HG03457 (cell line): Measurements from ENCODE around the gene FOXE3.

Experiments
- ATAC-seq: cut with Tn5 transposase; IDR thresholded peaks from one replicate; pipeline ENCODE4 v1.9.1; 2021; ENCODE audit warnings: moderate number of reproducible peaks; ENCODE audit not compliant: unreplicated experiment

The FOXE3 gene

DNA sequence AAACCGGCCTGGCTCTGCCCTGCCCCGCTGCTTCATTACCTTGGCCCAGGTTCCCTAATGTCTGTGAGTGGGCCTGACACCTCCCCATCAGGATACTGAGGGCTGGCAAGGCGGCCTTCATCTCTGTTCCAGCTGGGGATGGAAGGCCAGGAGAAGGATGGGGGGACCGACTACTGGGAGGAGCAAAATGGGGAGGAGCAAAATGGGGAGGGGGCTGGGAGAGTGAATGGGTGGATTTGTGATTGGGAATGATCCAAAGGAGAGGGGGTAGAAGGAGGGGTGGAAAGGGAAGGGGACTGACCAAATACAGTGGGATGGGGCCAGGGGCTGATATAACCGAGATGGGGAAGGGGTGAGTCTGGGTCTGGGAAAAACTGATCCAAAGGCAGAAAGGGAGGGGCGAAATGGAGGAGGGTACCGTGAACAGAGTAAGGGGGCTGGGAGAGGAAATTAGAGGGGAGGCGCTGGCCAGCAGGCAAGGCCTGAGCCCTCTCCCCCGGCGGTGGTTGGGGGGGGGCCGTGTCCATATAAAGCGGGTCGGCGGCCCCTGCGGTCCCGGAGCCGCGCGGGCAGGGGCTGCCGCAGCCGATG lies at the start of gene FOXE3:
TSS of gene FOXE3 (plus strand) at position 558 of the 591 bp plus-strand sequence. CDS start at position 589, 31 bp downstream.
- no peak for ATAC-seq

- no peak for ATAC-seq
Observed at GRCh38 chr1:47367651-47368050, 48.4 kb upstream of the FOXE3 start.

DNA sequence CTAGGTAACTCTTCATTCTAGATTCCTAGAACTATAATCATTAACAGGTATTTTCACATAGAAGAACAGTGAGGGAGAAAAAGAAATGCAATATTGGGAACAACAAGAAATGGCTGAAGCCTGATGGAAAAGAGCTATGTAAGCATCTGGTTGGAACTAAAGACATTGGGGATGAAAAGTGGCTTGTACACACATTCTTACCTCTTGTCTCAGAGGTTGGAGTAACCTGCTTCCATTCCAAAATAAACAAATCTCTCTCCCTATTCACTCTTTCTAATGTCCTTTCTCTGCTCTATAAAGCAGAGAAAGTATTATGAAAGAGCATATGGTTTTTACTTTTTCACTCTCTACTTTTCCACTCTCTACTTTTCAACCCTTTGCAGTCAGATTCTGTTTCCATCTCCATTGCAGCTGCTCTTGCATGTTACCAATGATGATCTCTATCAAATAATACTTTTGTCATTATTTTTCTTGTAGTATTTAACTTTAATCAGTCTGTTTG lies 45.0 kb upstream of the FOXE3 start:
- no peak for ATAC-seq

DNA sequence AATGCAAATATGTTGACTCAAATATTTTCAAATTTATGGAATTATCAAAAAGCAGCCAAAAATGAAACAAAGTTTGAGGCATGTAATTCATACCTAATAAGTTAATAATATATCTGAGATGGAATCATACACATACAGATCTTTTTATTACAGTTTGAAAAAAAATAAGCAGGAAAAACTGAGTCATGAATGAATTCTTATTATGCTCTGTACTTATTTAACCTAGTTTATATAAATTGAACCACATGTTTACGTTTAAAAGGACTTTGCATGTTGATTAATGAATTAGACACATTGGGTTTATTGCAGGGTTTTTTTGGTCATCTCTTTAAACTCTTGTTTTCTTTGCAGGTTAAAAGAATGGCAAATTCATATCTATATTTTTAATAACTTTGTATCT lies 41.6 kb upstream of the FOXE3 start:
- ATAC-seq: no peak

- ATAC-seq: no peak
Observed at GRCh38 chr1:47378147-47378546, 37.9 kb upstream of the FOXE3 start.

DNA sequence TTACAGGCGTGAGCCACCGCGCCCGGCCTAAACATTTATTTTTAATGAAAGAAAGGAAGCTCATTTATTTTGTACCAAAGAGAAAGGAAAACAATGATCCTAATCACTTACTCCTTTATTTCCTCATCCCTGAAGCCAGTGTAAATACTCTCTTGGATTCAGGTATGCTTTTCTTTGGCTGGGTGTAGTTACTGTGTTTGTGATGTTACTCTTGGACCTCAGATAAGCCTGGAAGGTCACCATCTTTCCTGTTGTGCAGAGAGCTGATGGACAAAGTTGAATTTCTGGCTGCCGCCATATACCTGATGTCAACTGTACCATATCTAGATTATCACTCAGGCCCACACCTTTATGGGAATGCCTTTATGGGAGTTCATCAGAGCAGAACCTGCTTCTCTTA lies 35.4 kb upstream of the FOXE3 start:
- no peak for ATAC-seq

- ATAC-seq: no peak
Observed at GRCh38 chr1:47382399-47382983, 33.6 kb upstream of the FOXE3 start.

GRCh38 chr1:47384083-47384482 lies 32.0 kb upstream of the FOXE3 start:
- no peak for ATAC-seq

- no peak for ATAC-seq
Observed at GRCh38 chr1:47385020-47385419, 31.1 kb upstream of the FOXE3 start.

DNA sequence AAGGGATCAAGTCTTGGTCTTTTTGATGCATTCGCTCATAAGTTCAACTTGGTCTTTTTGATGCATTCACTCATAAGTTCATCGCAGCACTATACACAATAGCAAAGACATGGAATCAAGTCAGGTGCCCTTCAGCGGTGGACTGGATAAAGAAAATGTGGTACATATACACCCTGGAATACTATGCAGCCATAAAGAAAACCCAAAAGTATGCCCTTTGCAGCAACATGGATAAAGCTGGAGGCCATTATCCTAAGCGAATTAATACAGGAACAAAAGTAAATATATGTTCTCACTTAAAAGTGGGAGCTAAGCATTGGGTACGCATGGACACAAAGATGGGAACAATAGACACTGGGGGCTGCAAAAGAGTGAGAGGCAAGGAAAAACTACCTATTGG lies 29.8 kb upstream of the FOXE3 start:
- ATAC-seq: no peak

GRCh38 chr1:47388030-47388890 lies 27.8 kb upstream of the FOXE3 start:
- no peak for ATAC-seq

DNA sequence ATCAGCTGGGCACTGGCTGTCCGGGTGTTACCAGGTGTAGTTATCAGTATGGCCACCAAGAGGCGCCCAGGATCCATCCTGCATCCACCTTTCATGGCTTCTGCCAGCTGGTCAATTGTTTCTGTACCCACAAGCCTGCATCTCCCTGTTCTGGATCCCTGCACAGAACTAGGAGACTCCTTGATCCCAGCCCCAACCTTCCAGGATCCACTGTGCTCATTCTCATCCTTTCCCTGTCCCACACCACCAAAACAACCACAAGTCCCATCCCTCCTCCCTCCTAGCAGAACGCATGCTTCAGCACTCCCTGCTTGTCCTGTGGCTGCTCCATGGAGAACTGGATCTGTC lies 27.2 kb upstream of the FOXE3 start:
- no peak for ATAC-seq

GRCh38 chr1:47389731-47390130 lies 26.4 kb upstream of the FOXE3 start:
- no peak for ATAC-seq

DNA sequence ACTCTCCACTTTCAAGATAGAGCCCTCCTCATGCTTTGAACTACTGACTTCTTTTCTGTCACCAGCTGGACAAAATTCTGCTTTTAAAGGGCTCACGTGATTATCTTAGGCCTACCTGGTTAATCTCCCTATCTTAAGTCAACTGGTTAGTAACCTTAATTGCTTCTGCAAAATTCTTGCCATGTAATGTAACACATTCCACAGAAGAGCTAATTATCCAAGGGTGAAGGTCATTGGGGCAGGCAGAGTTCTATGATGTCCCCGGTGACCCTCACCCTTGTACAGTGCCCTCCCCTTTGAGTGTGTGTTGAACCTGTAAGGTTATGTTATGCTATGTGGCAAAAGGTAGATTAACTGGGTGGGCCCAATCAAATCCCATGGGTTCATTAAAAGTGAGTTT lies 25.2 kb upstream of the FOXE3 start:
- no peak for ATAC-seq

DNA sequence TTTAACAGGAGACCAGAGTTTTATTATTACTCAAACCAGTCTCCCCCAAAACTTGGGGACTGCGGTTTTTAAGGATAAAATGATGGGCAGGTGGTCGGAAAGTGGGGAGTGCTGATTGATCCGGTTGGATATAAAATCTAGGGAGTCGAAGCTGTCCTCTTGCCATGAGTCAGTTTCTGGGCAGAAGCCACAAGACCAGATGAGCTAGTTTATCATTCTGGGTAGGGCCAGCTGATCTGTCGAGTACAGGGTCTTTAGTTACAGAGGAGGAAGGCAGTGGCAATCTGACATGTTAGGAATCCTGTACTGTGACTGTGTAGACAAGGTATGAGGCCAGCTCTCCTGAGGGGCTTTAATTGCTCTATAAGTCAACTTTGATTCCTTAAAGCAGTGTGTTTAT lies 22.9 kb upstream of the FOXE3 start:
- ATAC-seq: no peak

DNA sequence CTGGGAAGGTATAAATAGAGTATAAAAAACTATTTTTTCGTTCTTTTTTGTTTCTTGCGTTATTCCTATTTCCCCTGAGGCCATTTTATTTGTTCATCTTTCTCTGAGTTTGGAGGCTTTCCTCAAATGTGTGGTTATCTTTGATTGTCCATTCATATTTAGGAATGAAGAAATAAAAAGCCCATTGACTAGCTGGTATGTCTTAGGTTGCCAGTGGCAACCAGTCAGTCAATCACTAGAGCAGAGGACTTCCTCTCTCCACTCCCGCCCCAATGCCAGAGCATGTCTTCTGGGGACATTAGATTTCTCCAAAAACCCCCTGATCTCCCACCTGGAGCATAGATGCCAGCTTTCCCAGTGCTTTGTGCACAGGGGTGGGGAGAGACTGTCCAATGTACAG lies 20.7 kb upstream of the FOXE3 start:
- no peak for ATAC-seq

GRCh38 chr1:47396671-47397196 lies 19.4 kb upstream of the FOXE3 start:
- ATAC-seq: no peak

GRCh38 chr1:47399138-47399845 lies 16.8 kb upstream of the FOXE3 start:
- no peak for ATAC-seq

DNA sequence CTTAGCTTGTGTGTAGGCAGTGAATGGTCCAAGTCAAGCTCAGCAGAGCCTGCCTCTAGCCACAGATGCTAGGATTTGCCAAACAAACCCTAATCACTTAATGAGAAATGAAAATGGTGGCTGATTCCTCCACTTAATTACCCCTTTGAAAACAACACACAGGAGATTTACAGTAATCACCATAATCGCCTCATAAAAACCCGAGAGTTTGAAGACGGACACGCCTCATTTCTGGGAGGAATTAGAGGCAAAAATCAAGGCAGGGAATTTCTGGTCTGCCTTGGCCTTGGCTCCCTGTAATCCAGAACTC lies 16.3 kb upstream of the FOXE3 start:
- no peak for ATAC-seq

- no peak for ATAC-seq
Observed at GRCh38 chr1:47401761-47402160, 14.3 kb upstream of the FOXE3 start.

DNA sequence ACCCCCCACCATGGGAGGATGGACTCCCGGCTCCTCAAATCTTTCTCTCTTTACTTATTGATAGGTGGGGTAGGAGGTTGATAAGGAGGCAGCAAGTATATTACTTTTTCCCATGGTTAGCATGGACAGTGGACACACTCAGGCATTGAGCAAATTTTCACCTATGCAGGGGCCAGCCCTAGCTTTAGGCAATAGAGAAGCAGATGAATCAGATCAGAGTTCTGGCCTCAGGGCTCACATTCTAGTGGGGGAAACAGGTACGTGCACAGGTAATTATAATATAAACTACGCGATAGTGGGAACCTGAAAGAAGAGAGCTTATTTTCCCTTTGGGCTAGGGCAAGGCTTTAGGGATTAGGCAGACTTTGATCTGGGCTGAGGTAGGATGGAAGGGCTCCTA lies 13.5 kb upstream of the FOXE3 start:
- no peak for ATAC-seq
